ENCODE results near the gene TRPV5.

GRCh38 chr7:142917447-142917846 lies 16.1 kb downstream of the TRPV5 start:
- TF ChIP-seq POLR2A (IDR thresholded peaks at IDR 0.05), result no peak
- no peak for TF ChIP-seq CTCF (IDR thresholded peaks at IDR 0.05)
- TF ChIP-seq POLR2AphosphoS5 (IDR thresholded peaks at IDR 0.05), result no peak

All from transverse colon (tissue), 4 donors.